NCI-H526 treated with DMSO at 0.1 percent for 48 hours (cell line): ENCODE data around the gene KRT82.
"Not testable (repeated sequence)": the region's sequence is repeated elsewhere in the genome, so short reads cannot be mapped to it uniquely, and the experiment has no call there.

Experiments used
- DNase-seq: peaks from one replicate; lab custom pipeline; 2025; lab: John Stamatoyannopoulos, UW

Gene KRT82

GRCh38 chr12:52410589-52411248 is 4.6 kb upstream of the KRT82 start:
- DNase-seq, result not testable (repeated sequence)

DNA sequence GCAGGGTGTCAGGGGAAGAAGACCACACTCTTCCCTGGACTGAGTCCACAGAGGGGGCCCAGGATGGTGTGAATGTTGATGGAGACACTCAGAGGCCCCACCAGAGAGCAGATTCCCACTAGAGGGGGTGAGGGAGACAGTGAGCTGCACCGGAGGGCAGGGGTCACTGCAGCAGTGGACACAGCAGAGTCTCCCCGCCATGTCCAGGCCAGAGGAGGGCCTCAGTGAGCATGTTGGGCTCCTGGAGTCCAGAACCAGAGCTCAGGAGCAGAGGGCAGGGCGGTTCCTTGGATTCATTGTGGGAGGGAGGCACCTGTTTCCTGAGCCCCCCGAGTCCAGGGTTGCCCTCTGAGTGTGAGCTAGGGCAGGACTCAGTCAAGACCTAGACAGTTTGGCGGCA is 1.8 kb upstream of the KRT82 start:
- no peak for DNase-seq

DNA sequence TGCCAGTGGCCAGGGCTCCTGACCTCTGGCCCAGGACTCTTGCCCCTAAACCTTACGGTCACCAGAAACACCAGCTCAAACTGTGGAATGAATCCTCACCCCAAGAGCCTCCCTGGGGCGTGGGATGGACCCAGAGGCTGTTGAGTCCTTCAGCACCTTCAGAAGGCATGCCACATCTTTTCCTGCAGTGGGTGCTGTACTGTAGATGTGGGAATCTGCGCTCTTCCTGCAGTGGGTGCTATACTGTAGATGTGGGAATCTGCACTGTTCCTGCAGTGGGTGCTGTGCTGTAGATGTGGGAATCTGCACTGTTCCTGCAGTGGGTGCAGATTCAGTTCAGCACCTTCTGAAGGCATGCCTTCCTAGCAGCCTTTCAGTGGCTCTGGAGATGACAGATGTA is 1.2 kb downstream of the KRT82 start:
- no peak for DNase-seq

- no peak for DNase-seq
These were observed 2.6 kb downstream of the KRT82 start for GRCh38 chr12:52403561-52403960.

DNA sequence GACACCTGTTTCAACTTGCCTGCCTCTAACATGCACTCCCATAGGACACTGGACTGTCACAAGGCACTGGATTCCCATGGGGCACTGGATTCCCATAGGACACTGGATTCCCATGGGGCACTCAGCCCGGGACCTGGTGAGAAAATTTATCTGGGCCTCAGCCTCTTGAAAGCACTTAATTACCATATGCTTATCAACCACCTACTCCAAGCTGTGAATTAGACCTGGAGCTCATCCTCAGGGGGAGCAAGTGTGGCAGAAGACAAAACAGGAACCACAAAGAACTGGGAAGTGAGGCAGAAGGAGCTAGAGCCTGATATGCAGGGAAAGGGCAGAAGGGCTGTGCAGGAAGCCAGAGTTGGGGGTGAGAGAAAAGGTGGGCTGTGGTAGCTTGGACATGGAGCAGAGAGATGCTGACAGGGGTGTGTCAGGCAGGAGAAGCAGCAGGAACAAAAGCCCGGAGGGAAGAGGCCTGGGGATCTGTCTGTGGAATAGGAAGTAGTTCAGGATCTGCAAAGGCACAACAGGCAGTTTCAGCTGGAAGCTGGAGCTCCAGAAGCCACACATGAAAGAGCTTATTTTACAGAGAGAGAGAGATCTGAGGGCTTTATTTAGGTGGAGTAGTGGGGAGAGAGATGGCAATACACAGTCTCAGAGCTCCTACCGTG is 3.1 kb downstream of the KRT82 start:
- no peak for DNase-seq

GRCh38 chr12:52402377-52402776 is 3.8 kb downstream of the KRT82 start:
- DNase-seq, result no peak

GRCh38 chr12:52401926-52402325 is 4.2 kb downstream of the KRT82 start:
- DNase-seq, result no peak

GRCh38 chr12:52401526-52401925 is 4.6 kb downstream of the KRT82 start:
- DNase-seq, result no peak

DNA sequence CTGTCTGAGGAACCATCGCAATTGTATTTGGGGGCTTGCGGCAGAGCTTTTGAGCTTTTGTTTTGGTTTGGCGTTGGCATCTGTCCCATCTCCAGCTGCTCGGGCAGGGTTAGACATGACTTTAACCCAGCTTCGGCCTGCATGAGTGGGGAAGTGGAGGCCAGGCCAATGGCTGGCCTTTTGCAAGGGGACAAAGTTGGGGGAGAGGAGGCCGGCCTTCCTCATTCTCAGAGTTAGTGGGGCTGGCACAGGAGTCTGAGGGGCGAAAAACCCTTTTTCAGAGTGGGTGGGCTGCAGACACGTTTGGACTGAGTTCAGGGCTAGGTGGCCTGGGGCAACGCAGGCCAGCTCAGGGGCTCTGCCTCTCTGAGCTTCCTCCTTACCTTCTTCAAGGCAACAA is 5.2 kb downstream of the KRT82 start:
- DNase-seq, result no peak

- DNase-seq, result no peak
These were observed 6.4 kb downstream of the KRT82 start for GRCh38 chr12:52399756-52400155.

DNA sequence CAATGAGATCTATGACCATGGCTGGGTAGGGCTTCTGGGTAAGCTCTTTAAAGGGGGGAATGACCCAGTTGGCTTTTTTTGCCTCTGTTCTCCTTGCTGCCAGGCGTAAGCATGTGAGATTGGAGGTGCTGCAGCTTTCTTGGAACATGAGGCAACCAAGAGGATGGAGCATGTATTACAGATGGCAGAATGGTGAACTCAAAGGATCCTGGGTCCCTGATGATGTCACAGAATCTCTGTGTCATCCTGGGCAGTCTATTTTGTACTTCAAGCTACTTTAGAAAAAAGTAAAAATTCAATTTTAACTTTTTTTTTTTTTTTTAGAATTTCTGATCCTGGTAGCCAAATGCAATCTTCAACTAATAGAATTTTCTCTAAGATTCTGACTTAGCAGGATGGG is 8.0 kb downstream of the KRT82 start:
- DNase-seq, result no peak

- no peak for DNase-seq
These were observed 9.5 kb downstream of the KRT82 start for GRCh38 chr12:52396656-52397055.

DNA sequence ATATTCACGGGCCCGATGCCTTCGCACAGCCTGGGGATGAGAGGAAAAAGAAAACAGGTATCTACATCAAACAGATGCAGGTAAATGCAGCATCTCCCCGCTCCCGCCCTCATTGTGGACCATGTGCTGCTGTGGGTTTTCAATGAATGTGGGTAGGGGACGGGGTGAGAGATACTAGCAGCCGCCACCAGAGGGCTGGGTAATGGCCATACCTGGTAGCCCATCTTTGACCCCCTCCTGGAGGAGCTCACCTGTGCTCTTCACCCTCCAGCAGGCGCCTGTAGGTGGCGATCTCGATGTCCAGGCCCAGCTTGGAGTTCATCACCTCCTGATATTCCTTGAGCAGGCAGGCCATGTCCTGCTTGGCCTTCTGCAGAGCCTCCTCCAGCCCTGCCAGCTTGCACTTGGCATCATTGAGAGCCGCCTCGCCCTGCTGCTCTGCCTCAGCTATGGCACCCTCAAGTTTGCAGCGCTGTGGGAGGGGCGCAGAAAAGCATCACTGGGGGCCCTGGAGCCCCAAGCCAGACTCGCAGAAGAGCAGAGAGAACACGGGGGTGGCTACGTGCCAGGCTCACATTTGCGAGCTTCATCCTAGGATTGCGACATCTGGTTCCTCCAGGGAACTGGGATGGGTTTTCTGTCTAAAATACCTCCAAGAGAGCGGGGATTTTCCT is 10.2 kb downstream of the KRT82 start:
- DNase-seq, result peak; percentile 43

DNA sequence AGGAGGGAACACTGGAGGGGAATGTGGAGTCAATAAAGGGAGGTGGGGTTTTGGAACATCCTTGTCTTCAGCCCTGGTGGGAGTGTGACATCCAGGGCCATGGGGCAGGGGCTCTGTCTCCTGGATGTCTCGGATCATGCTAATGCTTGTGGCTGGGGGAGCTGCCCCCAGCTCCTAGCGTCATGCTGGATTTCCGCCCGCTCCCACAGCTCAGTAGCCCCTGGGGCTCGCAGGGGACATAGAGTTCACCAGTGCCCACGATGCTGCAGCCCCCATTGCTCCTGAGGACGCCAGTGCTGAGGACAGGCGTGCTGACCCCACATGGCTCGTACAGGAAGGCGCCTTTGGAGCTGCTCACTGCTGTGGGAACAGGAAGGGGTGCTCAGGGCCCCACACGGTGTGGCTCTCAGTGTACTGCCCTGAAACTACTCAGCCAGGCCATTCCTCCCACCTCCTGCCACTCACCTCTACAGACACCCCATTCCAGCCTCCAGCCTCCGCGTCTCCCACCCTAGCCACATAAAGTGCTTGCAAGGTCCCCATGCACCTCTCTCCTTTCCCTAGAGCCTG is 11.2 kb downstream of the KRT82 start:
- no peak for DNase-seq

DNA sequence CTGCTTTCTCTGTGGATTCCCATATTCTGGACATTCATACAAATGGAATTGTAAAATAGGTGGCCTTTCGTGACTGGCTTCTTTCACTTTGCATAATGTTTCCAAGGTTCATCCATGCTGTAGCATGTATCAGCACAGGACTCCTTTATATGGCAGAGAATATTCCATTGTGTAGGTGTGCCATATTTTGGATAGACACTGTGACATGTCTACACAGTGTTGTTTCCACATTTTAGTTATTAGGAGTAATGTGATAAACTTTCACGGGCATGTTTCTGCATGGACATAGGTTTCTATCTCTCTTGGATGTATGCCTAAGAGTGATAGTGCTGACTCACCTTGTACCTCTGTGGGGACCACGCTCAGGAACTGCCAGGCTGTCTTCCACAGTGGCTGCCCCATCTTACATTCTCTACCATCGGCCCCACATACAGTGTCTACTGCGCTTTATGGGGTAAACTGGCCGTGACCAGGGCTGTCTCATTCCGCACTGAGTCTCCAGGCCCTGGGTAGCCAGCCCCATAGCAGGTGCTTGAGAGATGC is 13.6 kb downstream of the KRT82 start:
- no peak for DNase-seq

GRCh38 chr12:52391618-52392002 is 14.5 kb downstream of the KRT82 start:
- DNase-seq, result no peak

DNA sequence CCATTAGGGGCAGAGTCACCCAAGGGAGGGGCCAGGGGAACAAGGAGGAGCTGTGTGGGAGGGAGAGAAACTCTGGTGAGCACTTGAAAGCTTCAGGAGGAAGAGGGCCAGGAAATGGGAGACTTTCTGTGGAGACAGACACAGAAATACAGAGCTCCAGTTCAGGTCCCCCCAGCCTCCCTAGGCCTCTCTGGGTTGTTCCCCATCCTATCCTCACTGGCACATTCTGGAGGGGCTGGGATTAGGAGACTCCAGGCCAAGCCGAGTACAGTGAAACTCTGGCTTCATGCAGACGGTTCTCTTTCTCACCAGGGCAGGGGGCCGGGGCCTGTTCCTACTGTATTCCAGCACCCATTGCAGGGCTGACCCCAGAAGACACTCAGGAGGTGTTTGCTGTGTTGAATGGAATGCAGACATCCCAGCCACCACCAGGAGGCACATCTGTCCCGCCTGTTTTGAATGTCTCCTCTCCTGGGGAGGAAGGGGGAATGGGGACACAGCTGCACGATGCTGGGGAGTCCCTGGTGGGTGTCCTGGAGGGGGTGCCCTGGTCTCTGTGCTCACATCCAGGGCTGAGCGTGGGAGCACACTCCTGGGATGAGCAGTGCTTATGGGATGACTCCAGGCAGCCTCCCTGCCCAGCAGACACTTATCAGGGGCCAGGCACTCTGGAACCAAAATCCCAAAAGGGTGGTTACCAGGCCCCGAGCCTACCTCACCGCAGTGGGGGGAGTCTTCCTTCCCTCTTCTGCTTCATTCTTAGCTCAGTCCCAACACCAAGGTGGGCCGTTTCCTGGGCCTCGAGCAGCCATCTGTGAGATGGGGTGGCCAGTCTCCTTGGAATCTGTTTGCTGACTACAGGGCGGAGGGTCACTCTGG is 15.2 kb downstream of the KRT82 start:
- no peak for DNase-seq

DNA sequence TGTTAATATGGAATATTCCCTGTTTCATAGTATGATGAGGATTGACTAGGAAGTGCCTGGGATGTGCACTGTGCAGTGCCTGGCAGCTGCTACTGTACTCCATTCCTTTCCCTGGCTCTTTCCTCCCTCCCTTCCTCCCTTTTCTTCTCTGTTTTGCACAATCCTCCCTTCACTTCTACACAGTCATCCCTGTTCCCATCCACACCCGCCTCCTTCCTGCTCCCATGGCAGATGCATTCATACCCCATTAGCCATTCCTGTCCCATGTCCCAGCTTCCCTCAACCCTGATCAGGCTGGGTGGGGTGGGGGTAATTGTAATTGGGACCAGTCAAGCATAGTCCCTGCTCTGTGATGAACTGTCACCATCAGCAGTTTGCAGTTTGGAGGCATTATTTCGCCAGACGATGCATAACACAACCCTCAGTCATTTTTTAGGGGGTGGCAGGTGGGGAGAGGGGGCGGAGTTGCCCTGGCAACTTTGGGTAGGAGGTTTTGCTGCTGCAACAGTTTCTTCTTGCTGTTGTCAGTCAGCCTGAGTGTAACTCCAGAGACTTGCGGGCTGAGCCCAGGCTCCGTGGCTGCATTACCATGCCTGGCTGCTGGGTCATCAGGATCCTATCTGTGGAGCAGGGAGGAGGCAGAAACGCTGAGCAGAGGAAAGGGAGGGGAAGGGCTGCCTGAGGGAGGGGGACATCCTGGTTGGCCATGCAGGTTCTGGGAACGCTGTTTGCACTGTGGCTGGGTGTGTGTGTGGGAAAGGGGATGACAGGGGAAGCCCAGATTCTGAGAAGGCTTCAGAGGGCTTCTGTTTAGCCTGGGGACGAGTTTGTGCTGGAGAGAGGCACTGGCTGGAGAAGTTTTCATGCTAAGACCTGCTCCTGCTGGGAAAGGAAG is 16.6 kb downstream of the KRT82 start:
- DNase-seq, result no peak

- no peak for DNase-seq
These were observed 18.3 kb downstream of the KRT82 start for GRCh38 chr12:52387859-52388258.

- no peak for DNase-seq
These were observed 20.9 kb downstream of the KRT82 start, which contains the start of gene KRT84 for GRCh38 chr12:52385226-52385702. KRT84 (minus strand) TSS chr12:52385652; CDS start chr12:52385585, 67 bp downstream.
